Measurements from ENCODE around the gene CLIC4.

Gene CLIC4

GRCh38 chr1:24826510-24826909 lies 81.3 kb downstream of the CLIC4 start:
- Histone ChIP-seq H3K4me3 (ENCODE audit: insufficient read length, low read depth) (no peak overlapping the region), H3K36me3 (ENCODE audit: insufficient read depth, insufficient read length, low read length) (peaks cover 33% of the 10 kb centered on the region), H3K9me3 (ENCODE audit: insufficient read depth, low read length) (no peaks in the 10 kb centered on the region), H3K27me3 (ENCODE audit: insufficient read depth, insufficient read length) (no peaks in the 10 kb centered on the region), H3K4me1 (ENCODE audit: insufficient read depth, insufficient read length) (no peaks in the 10 kb centered on the region), H3K9ac (ENCODE audit: insufficient read length, low read depth) (no peak overlapping the region)
- DNase-seq (ENCODE audit: low read depth, low spot score) = no peak
- TF ChIP-seq SUZ12 (IDR thresholded peaks at IDR 0.05; ENCODE audit: extremely low read depth, insufficient read depth, insufficient read length) (no peak), YY1 (IDR thresholded peaks at IDR 0.05; ENCODE audit: insufficient read depth, insufficient read length) (no peak), ZNF274 (IDR thresholded peaks at IDR 0.05; ENCODE audit: low read depth, low read length) (no peak)

GRCh38 chr1:24827379-24828135 lies 82.3 kb downstream of the CLIC4 start:
- H3K36me3 ChIP-seq (ENCODE audit: insufficient read depth, insufficient read length, low read length) = peaks cover 27% of the 10 kb centered on the region
- no peak for DNase-seq (ENCODE audit: low read depth, low spot score)
- H3K27me3 ChIP-seq (ENCODE audit: insufficient read depth, insufficient read length) = no peaks in the 10 kb centered on the region
- no peaks in the 10 kb centered on the region for H3K4me1 ChIP-seq (ENCODE audit: insufficient read depth, insufficient read length)
- H3K4me3 ChIP-seq (ENCODE audit: insufficient read length, low read depth) = no peak overlapping the region
- TF ChIP-seq YY1 (IDR thresholded peaks at IDR 0.05; ENCODE audit: insufficient read depth, insufficient read length) (no peak), ZNF274 (IDR thresholded peaks at IDR 0.05; ENCODE audit: low read depth, low read length) (no peak), SUZ12 (IDR thresholded peaks at IDR 0.05; ENCODE audit: extremely low read depth, insufficient read depth, insufficient read length) (no peak)
- H3K9me3 ChIP-seq (ENCODE audit: insufficient read depth, low read length) = no peaks in the 10 kb centered on the region
- H3K9ac ChIP-seq (ENCODE audit: insufficient read length, low read depth) = no peak overlapping the region

DNA sequence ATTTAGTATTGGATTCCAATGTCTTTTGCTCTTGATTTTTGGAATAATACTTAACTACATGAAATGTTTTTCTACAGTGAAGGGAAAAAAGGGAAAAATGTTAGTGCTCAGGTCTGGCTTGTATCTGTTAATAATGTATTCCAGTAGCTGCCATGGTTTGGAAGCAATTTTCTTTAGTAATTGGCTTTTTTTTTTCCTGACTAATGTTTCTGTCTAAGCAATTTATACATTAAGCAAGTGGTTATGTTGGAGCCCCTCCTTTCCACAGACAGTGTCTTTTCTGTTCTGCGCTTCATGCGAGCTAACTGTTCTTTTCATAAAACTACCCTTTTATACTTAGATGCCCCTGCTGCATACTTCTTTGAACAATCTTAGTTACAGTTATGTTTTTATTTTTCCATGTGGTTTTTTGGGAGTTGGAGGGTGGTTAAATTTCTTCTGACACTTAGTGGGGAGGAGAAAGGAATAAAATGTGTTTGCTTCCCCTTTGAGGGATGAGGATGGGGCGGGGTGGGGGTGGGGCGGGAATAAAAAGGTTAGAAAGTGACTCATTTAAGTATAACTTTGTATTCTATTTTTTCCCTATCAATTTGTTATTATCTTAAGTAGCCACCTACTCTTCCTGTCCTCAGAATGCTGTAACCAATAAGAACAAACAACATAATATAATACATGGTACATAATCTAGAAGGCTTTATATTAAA lies 83.1 kb downstream of the CLIC4 start:
- no peaks in the 10 kb centered on the region for H3K27me3 ChIP-seq (ENCODE audit: insufficient read depth, insufficient read length)
- TF ChIP-seq YY1 (IDR thresholded peaks at IDR 0.05; ENCODE audit: insufficient read depth, insufficient read length) = no peak
- no peak for TF ChIP-seq SUZ12 (IDR thresholded peaks at IDR 0.05; ENCODE audit: extremely low read depth, insufficient read depth, insufficient read length)
- no peak for TF ChIP-seq ZNF274 (IDR thresholded peaks at IDR 0.05; ENCODE audit: low read depth, low read length)
- H3K4me3 ChIP-seq (ENCODE audit: insufficient read length, low read depth) = no peak overlapping the region
- H3K4me1 ChIP-seq (ENCODE audit: insufficient read depth, insufficient read length) = no peaks in the 10 kb centered on the region
- no peak overlapping the region for H3K9ac ChIP-seq (ENCODE audit: insufficient read length, low read depth)
- DNase-seq (ENCODE audit: low read depth, low spot score) = no peak
- H3K9me3 ChIP-seq (ENCODE audit: insufficient read depth, low read length) = no peaks in the 10 kb centered on the region
- peaks cover 25% of the 10 kb centered on the region for H3K36me3 ChIP-seq (ENCODE audit: insufficient read depth, insufficient read length, low read length)

DNA sequence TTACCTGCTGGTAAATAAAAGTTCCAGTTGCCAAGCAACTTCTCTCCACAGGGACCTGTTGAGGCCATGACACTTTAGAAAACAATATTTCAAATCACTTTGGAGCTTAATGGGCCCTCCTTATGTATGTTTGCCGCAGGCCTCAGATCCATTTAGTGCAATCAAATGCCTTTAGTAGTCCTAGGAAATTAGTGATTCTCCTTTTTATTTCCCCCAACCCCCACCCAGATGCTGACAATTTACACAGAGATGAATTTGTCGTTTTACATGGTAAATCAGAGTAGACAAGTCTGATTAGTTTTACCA lies 83.6 kb downstream of the CLIC4 start:
- H3K36me3 ChIP-seq (ENCODE audit: insufficient read depth, insufficient read length, low read length) = peaks cover 25% of the 10 kb centered on the region
- H3K4me1 ChIP-seq (ENCODE audit: insufficient read depth, insufficient read length) = no peaks in the 10 kb centered on the region
- no peak for TF ChIP-seq ZNF274 (IDR thresholded peaks at IDR 0.05; ENCODE audit: low read depth, low read length)
- TF ChIP-seq YY1 (IDR thresholded peaks at IDR 0.05; ENCODE audit: insufficient read depth, insufficient read length) = no peak
- TF ChIP-seq SUZ12 (IDR thresholded peaks at IDR 0.05; ENCODE audit: extremely low read depth, insufficient read depth, insufficient read length) = no peak
- no peak overlapping the region for H3K4me3 ChIP-seq (ENCODE audit: insufficient read length, low read depth)
- H3K9ac ChIP-seq (ENCODE audit: insufficient read length, low read depth) = no peak overlapping the region
- DNase-seq (ENCODE audit: low read depth, low spot score) = no peak
- H3K27me3 ChIP-seq (ENCODE audit: insufficient read depth, insufficient read length) = no peaks in the 10 kb centered on the region
- no peaks in the 10 kb centered on the region for H3K9me3 ChIP-seq (ENCODE audit: insufficient read depth, low read length)

DNA sequence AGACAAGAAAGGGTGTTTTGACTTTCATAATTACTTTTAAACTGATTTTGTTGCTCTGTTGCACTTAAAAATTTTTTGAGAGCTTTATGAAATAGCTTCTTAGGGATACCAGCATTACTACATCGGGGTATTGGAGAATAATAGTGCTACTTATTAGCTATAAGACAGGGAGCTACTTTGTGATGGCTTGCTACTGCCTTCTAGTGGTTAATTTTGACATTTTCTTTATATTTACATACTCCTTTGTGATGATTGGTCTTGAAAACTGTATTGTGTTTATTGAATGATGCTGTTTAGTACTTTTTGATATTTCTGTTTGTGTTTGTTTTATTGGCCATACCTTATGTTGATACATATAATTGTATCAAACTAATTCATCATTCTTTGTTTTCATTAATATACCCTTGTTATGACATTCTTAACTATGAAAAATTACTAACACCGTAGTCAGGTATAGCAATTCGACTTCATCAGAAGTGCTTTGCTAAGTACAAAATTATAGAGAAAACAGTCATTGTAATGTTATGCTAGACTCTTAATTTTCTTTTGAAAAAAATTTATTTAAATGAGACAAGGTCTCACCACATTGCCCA lies 85.5 kb downstream of the CLIC4 start:
- peak; percentile 43 for DNase-seq (ENCODE audit: low read depth, low spot score)
- Histone ChIP-seq H3K4me3 (ENCODE audit: insufficient read length, low read depth) (no peak overlapping the region), H3K9ac (ENCODE audit: insufficient read length, low read depth) (no peak overlapping the region)

DNA sequence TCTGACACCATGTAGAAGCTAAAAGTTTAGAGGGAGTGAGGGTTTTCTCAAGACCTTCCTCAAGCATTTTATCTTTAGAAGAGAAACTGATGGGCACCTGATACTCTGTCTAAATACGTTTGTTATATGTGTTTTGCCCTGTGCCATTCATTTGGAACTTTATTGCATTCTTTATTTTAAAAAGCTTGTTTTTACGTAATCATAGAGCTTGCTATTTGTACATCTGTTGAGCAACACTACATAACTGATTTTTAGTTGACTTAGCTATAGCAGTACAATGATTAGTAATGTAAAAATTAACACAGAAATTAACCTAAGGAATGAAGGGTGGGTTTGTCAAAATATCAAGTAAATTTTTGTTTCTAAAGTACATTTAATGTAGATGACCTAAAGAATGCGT lies 96.3 kb downstream of the CLIC4 start:
- H3K9me3 ChIP-seq (ENCODE audit: insufficient read depth, low read length) = no peaks in the 10 kb centered on the region
- TF ChIP-seq YY1 (IDR thresholded peaks at IDR 0.05; ENCODE audit: insufficient read depth, insufficient read length) = no peak
- TF ChIP-seq ZNF274 (IDR thresholded peaks at IDR 0.05; ENCODE audit: low read depth, low read length) = no peak
- no peak for TF ChIP-seq SUZ12 (IDR thresholded peaks at IDR 0.05; ENCODE audit: extremely low read depth, insufficient read depth, insufficient read length)
- H3K27me3 ChIP-seq (ENCODE audit: insufficient read depth, insufficient read length) = no peaks in the 10 kb centered on the region
- DNase-seq (ENCODE audit: low read depth, low spot score) = no peak
- peaks cover 52% of the 10 kb centered on the region for H3K36me3 ChIP-seq (ENCODE audit: insufficient read depth, insufficient read length, low read length)
- H3K4me3 ChIP-seq (ENCODE audit: insufficient read length, low read depth) = no peak overlapping the region
- no peak overlapping the region for H3K9ac ChIP-seq (ENCODE audit: insufficient read length, low read depth)
- H3K4me1 ChIP-seq (ENCODE audit: insufficient read depth, insufficient read length) = no peaks in the 10 kb centered on the region

More for the DNA sequence above, 85.5 kb downstream of the CLIC4 start:
- TF ChIP-seq ZNF274 (IDR thresholded peaks at IDR 0.05; ENCODE audit: low read depth, low read length) (no peak), YY1 (IDR thresholded peaks at IDR 0.05; ENCODE audit: insufficient read depth, insufficient read length) (no peak), SUZ12 (IDR thresholded peaks at IDR 0.05; ENCODE audit: extremely low read depth, insufficient read depth, insufficient read length) (no peak)
- Histone ChIP-seq H3K27me3 (ENCODE audit: insufficient read depth, insufficient read length) (no peaks in the 10 kb centered on the region), H3K4me1 (ENCODE audit: insufficient read depth, insufficient read length) (no peaks in the 10 kb centered on the region), H3K36me3 (ENCODE audit: insufficient read depth, insufficient read length, low read length) (peaks cover 25% of the 10 kb centered on the region), H3K9me3 (ENCODE audit: insufficient read depth, low read length) (no peaks in the 10 kb centered on the region)

GRCh38 chr1:24846671-24847070 lies 101.4 kb downstream of the CLIC4 start:
- H3K27me3 ChIP-seq (ENCODE audit: insufficient read depth, insufficient read length) = peaks cover 9% of the 10 kb centered on the region
- H3K4me1 ChIP-seq (ENCODE audit: insufficient read depth, insufficient read length) = peaks cover 2% of the 10 kb centered on the region
- DNase-seq (ENCODE audit: low read depth, low spot score) = no peak
- peaks cover 20% of the 10 kb centered on the region for H3K36me3 ChIP-seq (ENCODE audit: insufficient read depth, insufficient read length, low read length)
- TF ChIP-seq ZNF274 (IDR thresholded peaks at IDR 0.05; ENCODE audit: low read depth, low read length) (no peak), YY1 (IDR thresholded peaks at IDR 0.05; ENCODE audit: insufficient read depth, insufficient read length) (no peak), SUZ12 (IDR thresholded peaks at IDR 0.05; ENCODE audit: extremely low read depth, insufficient read depth, insufficient read length) (no peak)
- H3K4me3 ChIP-seq (ENCODE audit: insufficient read length, low read depth) = no peak overlapping the region
- H3K9me3 ChIP-seq (ENCODE audit: insufficient read depth, low read length) = no peaks in the 10 kb centered on the region
- no peak overlapping the region for H3K9ac ChIP-seq (ENCODE audit: insufficient read length, low read depth)

Data from NT2/D1 (cell line).